Left lung (tissue), 10 donors: ENCODE data around the gene MUC13. TPM values are rescaled to one million over a fixed set of nuclear protein-coding genes. Genes with fewer than 3 reads are reported as not detected.

Source experiments
- ATAC-seq: fragments of 200-7000 bp; cut with Tn5 transposase; one replicate; pipeline ENCODE4 v1.9.1; 2020; ENCODE audit warnings: moderate library complexity
- DNase-seq, 4 donors: peaks; one replicate each; pipeline ENCODE4 v3.0.0-alpha.2; 2013 to 2020
- H3K27ac ChIP-seq, 2 donors: fragments of 200-600 bp; sonication (generic) in 1 of 2; one replicate each; pipeline versions ENCODE4 v1.5.0 to v1.8.0; 2020 to 2021
- H3K27me3 ChIP-seq, 2 donors: fragments of 200-600 bp; sonication (generic) in 1 of 2; one replicate each; pipeline versions ENCODE4 v1.5.0 to v1.8.0; 2020 to 2021
- H3K36me3 ChIP-seq, 2 donors: fragments of 200-600 bp; sonication (generic) in 1 of 2; one replicate each; pipeline versions ENCODE4 v1.5.0 to v1.8.0; 2020 to 2021
- H3K4me1 ChIP-seq, 2 donors: fragments of 200-600 bp; one replicate each; pipeline ENCODE4 v1.8.0; 2021
- H3K4me3 ChIP-seq, 2 donors: fragments of 200-600 bp; sonication (generic) in 1 of 2; one replicate each; pipeline versions ENCODE4 v1.5.0 to v1.8.0; 2020 to 2021; ENCODE audit warnings: mild to moderate bottlenecking in 1 of 2
- H3K9me3 ChIP-seq, 2 donors: fragments of 200-600 bp; sonication (generic) in 1 of 2; one replicate each; pipeline versions ENCODE4 v1.5.0 to v1.8.0; 2020 to 2021
- CTCF ChIP-seq, 2 donors: fragments of 200-600 bp; sonication (generic) in 1 of 2; IDR thresholded peaks; one replicate each; pipeline versions ENCODE4 v1.5.0 to v1.8.0; 2021; ENCODE audit warnings: antibody characterized with exemption in 2 of 2
- intact Hi-C, 2 donors: fragments of 100-400 bp; cut with DNase I; formaldehyde crosslinking; loops; one replicate each; pipeline versions ENCODE4 v1.11.2 to v1.14.2; 2022
- polyA plus RNA-seq, 6 donors: library from polyadenylated mRNA; unstranded; fragments of 120-200 nt; gene quantifications; one replicate each; pipeline ENCODE4 v1.2.1, GENCODE V29; 2013; ENCODE audit not compliant: insufficient read length in 6 of 6
- total RNA-seq, 2 donors: library from RNA; stranded (reverse); fragmentation: NEBNext Ultra II Directional; extraction: Animal tissue kit (Norgen Biotek cat#: 25700); gene quantifications; one replicate each; pipeline ENCODE4 v1.2.1, GENCODE V29; 2021
- donor health status: DM: no; HTN: yes; CAD: no.
- donor health status: DM: no; HTN: no; CAD: no.

MUC13 gene
- total and polyA plus RNA-seq, 8 donors, result 0.50 TPM; not detected in 7

DNA sequence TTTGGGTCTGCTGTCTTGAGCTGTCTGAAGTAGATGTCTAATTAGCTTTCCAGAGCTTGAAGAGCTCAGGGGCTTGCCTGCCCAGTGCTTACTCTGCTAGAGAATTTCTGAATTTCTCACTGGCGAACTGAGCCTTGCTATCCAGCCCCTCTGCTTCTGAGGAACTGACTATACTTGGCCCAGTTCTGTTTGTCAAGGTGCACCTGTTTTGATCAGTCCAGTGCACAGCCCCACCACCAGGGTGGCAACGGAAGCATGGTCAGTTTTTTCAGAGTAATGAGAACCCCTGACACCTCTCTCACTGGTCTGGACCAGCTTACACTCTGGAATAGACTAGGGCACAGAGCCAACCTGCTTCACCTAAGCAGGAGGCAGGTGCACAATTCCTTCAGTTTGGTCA, 72.5 kb downstream of the MUC13 start:
- no peak for DNase-seq
- Histone ChIP-seq H3K27ac (no peak overlapping the region), H3K4me1 (peaks cover 10 to 22% of the 10 kb centered on the region in 2 donors), H3K9me3 (no peaks in the 10 kb centered on the region), H3K4me3 (no peak overlapping the region), H3K36me3 (no peaks in the 10 kb centered on the region), H3K27me3 (no peaks in the 10 kb centered on the region)
- ATAC-seq, result no peak
- intact Hi-C loops, result no loop called here
- TF ChIP-seq CTCF (IDR thresholded peaks at IDR 0.05), result no peak

GRCh38 chr3:124861041-124861440, 73.5 kb downstream of the MUC13 start:
- TF ChIP-seq CTCF (IDR thresholded peaks at IDR 0.05), result no peak
- DNase-seq, result no peak
- no peak for ATAC-seq
- intact Hi-C loops, result no loop called here
- Histone ChIP-seq H3K4me3 (no peak overlapping the region), H3K36me3 (no peaks in the 10 kb centered on the region), H3K4me1 (peaks cover 10 to 22% of the 10 kb centered on the region in 2 donors), H3K27me3 (no peaks in the 10 kb centered on the region), H3K9me3 (no peaks in the 10 kb centered on the region), H3K27ac (peak overlapping the region in 1 of 2 donors; percentile 39)

GRCh38 chr3:124860599-124860998, 74.0 kb downstream of the MUC13 start:
- intact Hi-C loops, result no loop called here
- peaks cover 10 to 22% of the 10 kb centered on the region in 2 donors for H3K4me1 ChIP-seq
- no peak for TF ChIP-seq CTCF (IDR thresholded peaks at IDR 0.05)
- H3K4me3 ChIP-seq, result no peak overlapping the region
- DNase-seq (peak in 1 of 4 donors; percentile 59), ATAC-seq (peak; percentile 85)
- H3K36me3 ChIP-seq, result no peaks in the 10 kb centered on the region
- H3K9me3 ChIP-seq, result no peaks in the 10 kb centered on the region
- H3K27me3 ChIP-seq, result no peaks in the 10 kb centered on the region
- peak overlapping the region in 1 of 2 donors; percentile 39 for H3K27ac ChIP-seq

DNA sequence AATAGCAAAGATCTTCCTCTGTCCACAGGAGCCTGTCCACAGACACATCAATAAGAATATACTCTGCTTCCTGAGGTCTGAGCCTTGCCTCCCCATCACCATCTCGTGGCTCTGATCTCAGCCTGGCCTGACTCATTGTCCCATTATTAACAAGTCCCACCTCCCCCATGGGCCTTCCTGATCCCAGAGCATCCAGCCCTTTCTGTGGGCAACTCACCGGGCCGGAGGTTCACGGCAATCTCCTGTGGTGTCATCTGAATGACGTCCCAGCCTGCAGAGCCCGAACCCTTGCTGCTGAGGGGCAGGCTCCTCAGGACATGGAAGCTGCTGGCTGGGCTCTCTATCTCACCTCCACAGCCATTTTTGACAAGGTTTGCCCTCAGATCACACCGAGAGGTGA, 75.5 kb downstream of the MUC13 start:
- Histone ChIP-seq H3K27ac (no peak overlapping the region), H3K4me1 (peaks cover 10 to 22% of the 10 kb centered on the region in 2 donors), H3K4me3 (no peak overlapping the region), H3K36me3 (no peaks in the 10 kb centered on the region), H3K9me3 (no peaks in the 10 kb centered on the region), H3K27me3 (no peaks in the 10 kb centered on the region)
- no peak for DNase-seq
- peak; percentile 35 for ATAC-seq
- intact Hi-C loops, result no loop called here
- TF ChIP-seq CTCF (IDR thresholded peaks at IDR 0.05), result no peak

DNA sequence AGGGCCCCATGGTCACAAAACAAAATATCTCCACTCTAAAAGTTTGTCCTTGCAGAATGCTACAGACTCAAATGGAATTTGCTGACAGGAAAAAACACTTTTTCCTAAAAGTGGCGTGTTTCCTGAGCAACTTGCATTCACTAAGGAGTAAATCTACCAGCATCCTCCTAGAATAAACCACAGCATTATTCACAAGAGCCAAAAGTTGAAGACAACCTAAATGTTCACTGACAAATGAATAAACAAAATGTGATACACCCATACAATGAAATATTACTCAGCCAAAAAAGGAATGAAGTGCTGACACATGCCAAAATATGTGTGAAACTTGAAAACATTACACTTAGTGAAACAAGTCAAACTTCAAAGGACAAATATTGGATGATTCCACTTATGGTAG, 76.3 kb downstream of the MUC13 start:
- peak; percentile 11 for ATAC-seq
- Histone ChIP-seq H3K4me1 (peaks cover 10 to 22% of the 10 kb centered on the region in 2 donors), H3K9me3 (no peaks in the 10 kb centered on the region), H3K27ac (peak overlapping the region in 1 of 2 donors; percentile 34), H3K36me3 (no peaks in the 10 kb centered on the region), H3K4me3 (no peak overlapping the region), H3K27me3 (no peaks in the 10 kb centered on the region)
- TF ChIP-seq CTCF (IDR thresholded peaks at IDR 0.05), result no peak
- DNase-seq, result no peak
- intact Hi-C loops, result no loop called here
